CD4-positive, CD25-positive, alpha-beta regulatory T cell (primary cell): ENCODE results near the gene AHRR. TPM values are rescaled to one million over a fixed set of nuclear protein-coding genes. Genes with fewer than 3 reads are reported as not detected.

Experiments used
- ATAC-seq, 2 donors: fragments of 150-1000 bp; cut with Tn5 transposase; one replicate each; pipeline ENCODE4 v1.10.0; 2021; ENCODE audit warnings: low read depth in 2 of 2, moderate number of reproducible peaks in 2 of 2, moderate library complexity in 1 of 2
- DNase-seq, 3 donors: peaks; one replicate each; pipeline versions ENCODE4 v3.0.0 to v3.0.0-alpha.2; 2012 to 2022; ENCODE audit warnings: mixed read lengths in 1 of 3
- H3K27ac ChIP-seq: one replicate; pipeline ENCODE4 v1.7.0; 2013; ENCODE audit warnings: mild to moderate bottlenecking, low read length; ENCODE audit not compliant: insufficient read depth, poor library complexity, severe bottlenecking
- H3K27me3 ChIP-seq: one replicate; pipeline ENCODE4 v1.7.0; 2013; ENCODE audit warnings: low read length; ENCODE audit not compliant: control insufficient read depth, insufficient read depth
- H3K36me3 ChIP-seq: one replicate; pipeline ENCODE4 v1.7.0; 2013; ENCODE audit warnings: mild to moderate bottlenecking, low read length, moderate library complexity; ENCODE audit not compliant: control insufficient read depth, insufficient read depth
- H3K4me1 ChIP-seq: 2 replicates; pipeline ENCODE4 v1.7.0; 2013; ENCODE audit warnings: mild to moderate bottlenecking, low read length; ENCODE audit not compliant: insufficient read depth, control insufficient read depth, poor library complexity, severe bottlenecking
- H3K4me3 ChIP-seq: one replicate; pipeline ENCODE4 v1.7.0; 2013; ENCODE audit warnings: low read depth, mild to moderate bottlenecking, low read length, moderate library complexity
- H3K9me3 ChIP-seq, 2 experiments: 1 replicate in 1 of 2; 2 replicates in 1 of 2; pipeline ENCODE4 v1.7.0; 2013; ENCODE audit warnings: low read length in 2 of 2, mild to moderate bottlenecking in 1 of 2, moderate library complexity in 1 of 2; ENCODE audit not compliant: control insufficient read depth in 2 of 2
- H3K27ac Mint-ChIP-seq, 3 donors: one replicate each; pipeline ENCODE4 v1.8.0; 2020 to 2022; ENCODE audit warnings: mild to moderate bottlenecking in 3 of 3, mixed read lengths in 3 of 3, moderate library complexity in 2 of 3
- H3K27me3 Mint-ChIP-seq: one replicate; pipeline ENCODE4 v1.8.0; 2022; ENCODE audit warnings: mild to moderate bottlenecking, mixed read lengths
- H3K36me3 Mint-ChIP-seq: one replicate; pipeline ENCODE4 v1.8.0; 2020; ENCODE audit warnings: mixed read lengths
- H3K4me1 Mint-ChIP-seq, 4 donors: one replicate each; pipeline ENCODE4 v1.8.0; 2020 to 2022; ENCODE audit warnings: mixed read lengths in 4 of 4, mild to moderate bottlenecking in 1 of 4
- H3K4me3 Mint-ChIP-seq, 4 donors: one replicate each; pipeline ENCODE4 v1.8.0; 2020 to 2022; ENCODE audit warnings: mild to moderate bottlenecking in 4 of 4, mixed read lengths in 4 of 4, moderate library complexity in 3 of 4
- H3K9me3 Mint-ChIP-seq, 7 donors: one replicate each; pipeline ENCODE4 v1.8.0; 2020 to 2022; ENCODE audit warnings: mixed read lengths in 7 of 7, mild to moderate bottlenecking in 3 of 7, moderate library complexity in 2 of 7
- polyA plus RNA-seq, 4 donors: library from polyadenylated mRNA; unstranded; fragments of 300-500 nt; fragmentation: Illumina TruSeq; gene quantifications; one replicate each; pipeline ENCODE4 v1.2.3, GENCODE V29; 2021
- total RNA-seq: library from RNA; stranded (reverse); gene quantifications from one replicate; pipeline ENCODE4 v1.2.3, GENCODE V29; 2022

Gene AHRR
- total and polyA plus RNA-seq, 5 donors from 2014 or later: 0.20 to 4.5 (median 0.72) TPM

GRCh38 chr5:456351-457194 lies 135.1 kb downstream of the AHRR start:
- Histone ChIP-seq H3K27me3 (no peaks in the 10 kb centered on the region), H3K36me3 (peaks cover 85% of the 10 kb centered on the region), H3K4me1 (no peaks in the 10 kb centered on the region), H3K9me3 (peaks cover 8 to 13% of the 10 kb centered on the region in 2 experiments), H3K27ac (no peak overlapping the region), H3K4me3 (no peak overlapping the region)
- no peaks in the 10 kb centered on the region for H3K27me3 Mint-ChIP-seq
- H3K9me3 Mint-ChIP-seq: peaks cover 0 to 14% (median 4%) of the 10 kb centered on the region in 7 donors
- no peak overlapping the region for H3K4me3 Mint-ChIP-seq
- peaks cover 57% of the 10 kb centered on the region for H3K36me3 Mint-ChIP-seq
- DNase-seq (no peak), ATAC-seq (no peak)
- H3K27ac Mint-ChIP-seq: no peak overlapping the region
- peaks cover 10 to 37% (median 26%) of the 10 kb centered on the region in 4 donors for H3K4me1 Mint-ChIP-seq

GRCh38 chr5:457195-457961 lies 135.9 kb downstream of the AHRR start:
- Mint-ChIP-seq H3K4me1 (peaks cover 10 to 42% (median 26%) of the 10 kb centered on the region in 4 donors), H3K27ac (no peak overlapping the region), H3K4me3 (no peak overlapping the region), H3K9me3 (peaks cover 0 to 6% (median 1%) of the 10 kb centered on the region in 7 donors), H3K27me3 (no peaks in the 10 kb centered on the region), H3K36me3 (peaks cover 57% of the 10 kb centered on the region)
- no peak for ATAC-seq
- H3K9me3 ChIP-seq: peaks cover under 1 to 5% of the 10 kb centered on the region in 2 experiments
- DNase-seq: no peak
- H3K36me3 ChIP-seq: peaks cover 85% of the 10 kb centered on the region
- H3K27ac ChIP-seq: no peak overlapping the region
- H3K27me3 ChIP-seq: no peaks in the 10 kb centered on the region
- no peak overlapping the region for H3K4me3 ChIP-seq
- H3K4me1 ChIP-seq: no peaks in the 10 kb centered on the region

GRCh38 chr5:458547-459353 lies 137.2 kb downstream of the AHRR start:
- ATAC-seq (peak; percentile 27 to 45), DNase-seq (peak in 1 of 3 donors; percentile 53)
- Histone ChIP-seq H3K27me3 (no peaks in the 10 kb centered on the region), H3K9me3 (no peaks in the 10 kb centered on the region), H3K27ac (no peak overlapping the region), H3K4me3 (no peak overlapping the region), H3K36me3 (peaks cover 76% of the 10 kb centered on the region), H3K4me1 (peaks cover 3% of the 10 kb centered on the region)
- H3K27me3 Mint-ChIP-seq: no peaks in the 10 kb centered on the region
- H3K36me3 Mint-ChIP-seq: peaks cover 45% of the 10 kb centered on the region
- peak overlapping the region in 2 of 3 donors; percentile 20 to 62 for H3K27ac Mint-ChIP-seq
- H3K9me3 Mint-ChIP-seq: peaks cover 0 to 1% (median 0%) of the 10 kb centered on the region in 7 donors
- H3K4me1 Mint-ChIP-seq: peaks cover 14 to 38% (median 24%) of the 10 kb centered on the region in 4 donors
- no peak overlapping the region for H3K4me3 Mint-ChIP-seq

- H3K9me3 Mint-ChIP-seq: peaks cover 0 to 1% (median 0%) of the 10 kb centered on the region in 7 donors
- Histone ChIP-seq H3K27me3 (no peaks in the 10 kb centered on the region), H3K36me3 (peaks cover 67% of the 10 kb centered on the region), H3K4me1 (peaks cover 12% of the 10 kb centered on the region), H3K27ac (no peak overlapping the region), H3K9me3 (no peaks in the 10 kb centered on the region), H3K4me3 (no peak overlapping the region)
- DNase-seq: no peak
- peaks cover 4% of the 10 kb centered on the region for H3K27me3 Mint-ChIP-seq
- no peak for ATAC-seq
- peaks cover 15 to 39% (median 25%) of the 10 kb centered on the region in 4 donors for H3K4me1 Mint-ChIP-seq
- H3K4me3 Mint-ChIP-seq: no peak overlapping the region
- H3K36me3 Mint-ChIP-seq: peaks cover 41% of the 10 kb centered on the region
- peak overlapping the region in 1 of 3 donors; percentile 98 for H3K27ac Mint-ChIP-seq
Measured at GRCh38 chr5:459562-460272, 138.2 kb downstream of the AHRR start.

- Mint-ChIP-seq H3K9me3 (peaks cover 0 to 1% (median 0%) of the 10 kb centered on the region in 7 donors), H3K4me3 (no peak overlapping the region), H3K27ac (peak overlapping the region in 1 of 3 donors; percentile 98), H3K27me3 (peaks cover 4% of the 10 kb centered on the region), H3K4me1 (peaks cover 15 to 39% (median 25%) of the 10 kb centered on the region in 4 donors), H3K36me3 (peaks cover 41% of the 10 kb centered on the region)
- Histone ChIP-seq H3K9me3 (no peaks in the 10 kb centered on the region), H3K4me3 (no peak overlapping the region), H3K36me3 (peaks cover 61% of the 10 kb centered on the region), H3K27me3 (no peaks in the 10 kb centered on the region), H3K4me1 (peaks cover 14% of the 10 kb centered on the region), H3K27ac (no peak overlapping the region)
- DNase-seq: no peak
- no peak for ATAC-seq
Measured at GRCh38 chr5:460273-460625, 138.7 kb downstream of the AHRR start.

- Mint-ChIP-seq H3K4me3 (peak overlapping the region in 1 of 4 donors; percentile 39), H3K9me3 (peaks cover 0 to 1% (median 0%) of the 10 kb centered on the region in 7 donors), H3K27me3 (peaks cover 4% of the 10 kb centered on the region), H3K27ac (peak overlapping the region; percentile 71 to 98 (median 79)), H3K4me1 (peaks cover 15 to 39% (median 28%) of the 10 kb centered on the region in 4 donors), H3K36me3 (peaks cover 42% of the 10 kb centered on the region)
- H3K4me3 ChIP-seq: no peak overlapping the region
- no peak overlapping the region for H3K27ac ChIP-seq
- peaks cover 47% of the 10 kb centered on the region for H3K36me3 ChIP-seq
- H3K9me3 ChIP-seq: no peaks in the 10 kb centered on the region
- DNase-seq: no peak
- H3K4me1 ChIP-seq: peaks cover 14% of the 10 kb centered on the region
- no peaks in the 10 kb centered on the region for H3K27me3 ChIP-seq
- ATAC-seq: no peak
Measured at GRCh38 chr5:462051-462481, 140.6 kb downstream of the AHRR start.
